T-helper 2 cell treated with Interferon-gamma antibody and Interleukin-4, amounts not matched to agents 5 μg/mL and 100 μg/mL, for 36 hours (primary cell): ENCODE measurements around the gene RNF149.

Experiments used
- DNase-seq: peaks from one replicate; pipeline ENCODE4 v3.0.0; 2021; ENCODE audit warnings: low spot score
- H3K27ac Mint-ChIP-seq: one replicate; pipeline ENCODE4 v1.8.0; 2021; ENCODE audit warnings: mild to moderate bottlenecking, mixed read lengths
- H3K27me3 Mint-ChIP-seq: one replicate; pipeline ENCODE4 v1.8.0; 2021; ENCODE audit warnings: low read depth, mixed read lengths
- H3K36me3 Mint-ChIP-seq: one replicate; pipeline ENCODE4 v1.8.0; 2021; ENCODE audit warnings: low read depth, mixed read lengths
- H3K4me1 Mint-ChIP-seq: one replicate; pipeline ENCODE4 v1.8.0; 2021; ENCODE audit warnings: low read depth, mixed read lengths
- H3K4me3 Mint-ChIP-seq: one replicate; pipeline ENCODE4 v1.8.0; 2022; ENCODE audit warnings: mild to moderate bottlenecking, moderate library complexity, mixed read lengths
- H3K9me3 Mint-ChIP-seq: one replicate; pipeline ENCODE4 v1.8.0; 2021; ENCODE audit warnings: mixed read lengths

Gene RNF149

DNA sequence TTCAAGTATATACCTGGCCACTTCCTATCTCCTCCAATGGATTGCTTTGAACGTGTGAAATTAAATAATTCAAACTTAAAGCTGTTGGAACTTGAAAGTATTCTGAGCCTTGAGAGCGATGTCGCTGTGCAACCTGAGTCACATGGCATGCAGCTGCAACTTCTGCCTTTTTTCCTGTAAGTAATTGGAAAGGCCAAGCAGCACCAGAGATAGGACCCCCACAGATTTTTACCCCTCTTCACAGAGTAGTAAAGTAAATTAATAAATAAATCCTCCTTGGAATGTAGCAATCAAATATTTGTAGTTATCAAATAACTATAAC is 3.2 kb upstream of the RNF149 start:
- no peak for DNase-seq
- peak overlapping the region; percentile 12 for H3K27ac Mint-ChIP-seq
- H3K9me3 Mint-ChIP-seq = no peaks in the 10 kb centered on the region
- H3K4me3 Mint-ChIP-seq = peak overlapping the region; percentile 59
- H3K4me1 Mint-ChIP-seq = peaks cover 35% of the 10 kb centered on the region
- peaks cover 10% of the 10 kb centered on the region for H3K36me3 Mint-ChIP-seq
- H3K27me3 Mint-ChIP-seq = peaks cover 11% of the 10 kb centered on the region

DNA sequence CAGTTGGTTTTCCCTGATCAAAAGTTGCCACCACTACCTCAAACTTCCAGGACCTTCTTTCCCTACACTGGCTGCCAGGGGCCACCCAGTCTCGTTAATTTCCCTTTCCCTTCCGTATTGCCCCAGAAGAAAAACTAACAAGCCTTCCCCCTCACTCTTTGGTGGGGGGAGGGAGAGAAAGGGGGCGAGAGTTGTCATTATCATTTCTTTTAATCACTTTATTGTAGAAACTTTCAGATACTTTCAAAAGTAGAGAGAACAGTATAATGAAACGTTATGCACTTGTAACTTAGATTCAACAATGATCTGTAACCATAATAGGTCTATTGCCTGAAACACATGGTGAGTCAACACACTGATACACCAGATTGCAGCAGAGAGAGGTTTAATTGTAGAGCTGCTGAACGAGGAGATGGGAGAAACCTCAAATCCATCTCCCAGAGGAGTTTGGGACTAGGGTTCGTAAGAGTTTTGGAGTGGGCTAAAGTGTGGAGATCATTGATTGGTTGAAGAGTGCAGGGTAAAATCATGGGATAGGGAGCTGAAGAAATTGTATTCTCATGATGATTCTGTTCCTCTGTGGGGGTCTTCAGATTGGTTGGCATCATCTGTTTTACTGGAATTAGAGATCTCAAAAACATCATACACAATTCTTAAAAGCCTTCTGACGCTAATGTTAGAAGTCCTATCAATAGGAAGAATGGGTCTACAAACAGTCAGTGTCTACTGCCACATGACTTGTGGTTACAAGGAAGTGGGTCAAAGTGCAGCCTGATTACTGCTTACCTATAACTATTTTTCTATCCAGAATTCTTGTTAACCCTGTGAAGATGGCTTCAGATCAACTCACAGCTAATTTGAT is 2.6 kb upstream of the RNF149 start:
- Mint-ChIP-seq H3K36me3 (peaks cover 14% of the 10 kb centered on the region), H3K9me3 (no peaks in the 10 kb centered on the region), H3K4me3 (peak overlapping the region; percentile 59), H3K27ac (peak overlapping the region; percentile 66), H3K27me3 (peaks cover 5% of the 10 kb centered on the region), H3K4me1 (peaks cover 38% of the 10 kb centered on the region)
- DNase-seq = no peak

DNA sequence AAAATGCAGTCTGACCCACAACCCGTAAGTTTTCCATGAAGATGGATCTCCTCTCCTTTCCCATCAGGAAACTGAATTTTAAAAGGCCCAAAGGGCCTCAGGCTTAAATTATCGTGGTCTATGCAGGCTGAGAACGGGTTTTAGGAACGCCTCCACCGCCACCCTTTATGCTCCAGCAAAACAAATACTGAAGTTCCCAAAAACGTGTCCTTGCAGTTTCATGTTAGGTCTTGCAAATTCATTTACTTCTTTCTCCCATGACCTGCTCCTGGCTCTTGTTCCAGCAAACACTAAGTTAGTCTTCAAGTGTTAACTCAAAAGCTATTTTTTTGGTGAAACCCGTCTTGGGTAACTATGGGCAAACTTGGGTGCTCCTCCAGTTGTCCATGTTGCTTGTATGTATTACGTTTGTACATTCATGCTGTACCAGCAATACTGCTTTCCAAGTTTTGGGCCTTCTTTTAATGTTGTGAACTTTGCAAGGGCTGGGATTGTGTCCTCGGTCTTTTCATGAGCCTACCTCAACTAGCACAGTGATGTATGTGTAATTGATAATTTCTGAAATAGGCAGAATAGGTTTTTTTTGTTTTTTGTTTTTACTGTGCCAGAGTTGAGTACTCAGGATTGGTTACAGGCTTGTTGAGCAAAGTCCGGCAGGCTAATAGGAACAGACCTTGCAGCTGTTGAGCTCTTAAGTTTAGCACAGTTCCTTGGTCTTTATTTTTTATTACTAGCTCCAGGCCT is 1.8 kb upstream of the RNF149 start:
- peaks cover 41% of the 10 kb centered on the region for H3K4me1 Mint-ChIP-seq
- H3K27ac Mint-ChIP-seq = peak overlapping the region; percentile 18

DNA sequence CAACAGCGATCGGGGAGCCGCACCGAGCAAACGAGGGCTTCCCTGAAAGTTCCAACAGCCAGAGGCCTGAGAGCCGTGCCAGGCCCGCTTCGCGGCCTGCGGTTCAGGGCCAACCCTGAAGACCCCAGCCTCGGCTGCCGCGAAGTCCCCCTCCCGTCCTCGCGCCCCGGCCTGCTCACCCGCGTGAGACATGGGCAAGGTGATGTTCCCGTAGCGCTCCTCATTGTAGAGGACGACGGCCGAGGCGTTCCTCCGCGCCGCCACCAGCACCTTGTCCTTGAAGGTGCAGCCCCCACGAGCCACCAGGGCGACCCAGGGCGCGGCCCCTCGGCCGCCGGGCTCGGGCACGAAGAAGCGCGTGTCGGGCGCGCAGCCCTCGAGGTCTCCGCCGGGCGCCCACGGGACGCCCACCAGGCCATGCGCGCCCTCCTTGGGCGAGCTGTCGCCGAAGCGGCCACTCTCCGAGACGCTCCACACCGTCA is 510 bp downstream of the RNF149 start:
- peak overlapping the region; percentile 99 for H3K27ac Mint-ChIP-seq
- DNase-seq = peak; percentile 29

More for the DNA sequence above, 1.8 kb upstream of the RNF149 start:
- no peaks in the 10 kb centered on the region for H3K27me3 Mint-ChIP-seq
- H3K4me3 Mint-ChIP-seq = peak overlapping the region; percentile 44
- H3K36me3 Mint-ChIP-seq = peaks cover 22% of the 10 kb centered on the region
- no peaks in the 10 kb centered on the region for H3K9me3 Mint-ChIP-seq
- DNase-seq = no peak

DNA sequence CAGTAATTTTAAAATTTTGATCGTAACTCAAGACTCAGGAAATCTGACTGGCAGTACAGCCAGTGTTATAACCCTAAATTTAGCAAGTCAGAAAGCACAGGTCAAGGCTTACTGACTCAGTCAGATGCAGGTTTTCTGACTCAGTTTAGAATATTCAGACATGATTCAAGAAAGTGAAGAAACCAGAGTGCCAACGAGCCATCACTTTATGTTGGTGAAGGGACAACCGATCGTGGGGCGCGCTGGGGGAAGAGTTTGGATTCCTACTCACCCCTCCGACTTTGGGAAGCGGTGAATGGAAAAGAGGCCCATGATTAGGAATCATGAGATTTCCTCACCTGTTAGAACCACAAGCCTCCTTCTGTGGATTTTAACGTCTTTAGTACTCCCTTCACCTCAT is 998 bp downstream of the RNF149 start:
- peak overlapping the region; percentile 100 for H3K4me3 Mint-ChIP-seq
- no peaks in the 10 kb centered on the region for H3K27me3 Mint-ChIP-seq
- H3K9me3 Mint-ChIP-seq = no peaks in the 10 kb centered on the region
- H3K36me3 Mint-ChIP-seq = peaks cover 42% of the 10 kb centered on the region
- H3K27ac Mint-ChIP-seq = peak overlapping the region; percentile 99
- DNase-seq = peak; percentile 26
- peaks cover 60% of the 10 kb centered on the region for H3K4me1 Mint-ChIP-seq

More for the DNA sequence above, 510 bp downstream of the RNF149 start:
- peak overlapping the region; percentile 100 for H3K4me3 Mint-ChIP-seq
- H3K9me3 Mint-ChIP-seq = no peaks in the 10 kb centered on the region
- H3K27me3 Mint-ChIP-seq = no peaks in the 10 kb centered on the region
- peaks cover 37% of the 10 kb centered on the region for H3K36me3 Mint-ChIP-seq
- H3K4me1 Mint-ChIP-seq = peaks cover 55% of the 10 kb centered on the region

DNA sequence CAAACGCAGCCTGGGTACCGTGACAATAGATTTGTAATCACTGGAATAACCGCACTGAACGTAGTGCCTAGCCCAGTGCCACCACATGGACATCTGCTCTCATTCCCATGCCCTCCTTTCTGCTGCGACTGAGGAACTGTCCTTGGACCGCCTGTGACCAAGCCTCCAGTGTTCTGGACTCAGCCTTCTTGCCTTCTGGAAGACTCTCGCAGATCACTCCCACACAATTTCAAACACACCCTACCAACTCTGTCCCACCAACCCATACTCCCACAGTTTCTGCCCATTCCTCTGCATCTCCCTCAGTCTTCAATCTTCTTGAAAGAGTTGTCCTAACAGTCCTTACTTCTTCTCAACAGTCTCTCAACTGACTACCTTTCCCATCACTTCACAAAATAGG is 2.1 kb downstream of the RNF149 start:
- peak; percentile 43 for DNase-seq
- Mint-ChIP-seq H3K27me3 (no peaks in the 10 kb centered on the region), H3K9me3 (no peaks in the 10 kb centered on the region), H3K4me1 (peaks cover 57% of the 10 kb centered on the region), H3K27ac (peak overlapping the region; percentile 99), H3K4me3 (peak overlapping the region; percentile 100), H3K36me3 (peaks cover 51% of the 10 kb centered on the region)

DNA sequence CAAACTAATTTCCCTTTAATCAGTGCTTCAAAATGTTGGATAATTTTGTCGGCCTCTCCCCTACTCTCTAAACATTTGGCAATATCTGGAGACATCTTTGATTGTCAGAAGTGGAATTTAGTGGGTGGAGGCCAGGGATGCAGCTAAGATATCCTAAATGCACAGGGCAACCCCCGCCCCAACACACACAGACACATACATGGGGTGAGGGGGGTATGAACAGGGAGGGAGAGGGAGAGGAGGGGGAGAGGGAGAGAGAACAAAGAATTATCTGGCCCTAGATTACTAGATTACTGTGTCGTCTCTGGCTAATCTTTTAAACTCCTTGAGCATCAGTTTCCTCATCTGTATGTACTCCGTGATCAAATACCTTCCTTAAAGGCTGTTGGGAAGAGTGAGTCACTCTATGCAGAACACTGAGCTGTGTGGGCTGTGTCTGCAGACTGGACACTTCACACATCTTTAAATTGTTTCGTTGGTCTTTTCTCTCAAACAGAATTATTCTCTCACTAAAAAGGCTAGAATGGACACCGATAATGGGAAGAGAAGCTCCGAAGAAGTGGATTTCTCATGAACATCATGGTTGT is 2.9 kb downstream of the RNF149 start:
- no peaks in the 10 kb centered on the region for H3K9me3 Mint-ChIP-seq
- H3K36me3 Mint-ChIP-seq = peaks cover 55% of the 10 kb centered on the region
- H3K4me3 Mint-ChIP-seq = peak overlapping the region; percentile 100
- DNase-seq = no peak
- H3K27ac Mint-ChIP-seq = peak overlapping the region; percentile 34
- peaks cover 56% of the 10 kb centered on the region for H3K4me1 Mint-ChIP-seq
- no peaks in the 10 kb centered on the region for H3K27me3 Mint-ChIP-seq

DNA sequence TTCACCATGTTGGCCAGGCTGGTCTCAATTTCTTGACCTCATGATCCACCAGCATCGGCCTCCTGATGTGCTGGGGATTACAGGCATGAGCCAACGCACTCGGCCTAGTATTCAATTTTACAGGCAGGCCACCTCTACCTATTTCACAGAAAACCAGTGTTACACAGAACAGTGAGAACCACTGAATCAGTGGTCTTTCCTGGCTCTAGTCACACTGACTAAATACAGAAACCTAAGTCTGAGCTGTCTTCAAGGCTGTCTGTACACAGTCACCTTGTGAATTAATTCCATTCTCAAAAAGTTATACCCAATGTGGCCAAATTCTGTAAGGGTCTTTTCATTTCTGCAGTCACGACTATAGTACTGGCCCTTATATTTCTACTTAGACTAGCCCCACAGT is 3.5 kb downstream of the RNF149 start:
- Mint-ChIP-seq H3K36me3 (peaks cover 56% of the 10 kb centered on the region), H3K27ac (no peak overlapping the region), H3K4me3 (peak overlapping the region; percentile 100), H3K4me1 (peaks cover 53% of the 10 kb centered on the region), H3K27me3 (no peaks in the 10 kb centered on the region), H3K9me3 (no peaks in the 10 kb centered on the region)
- no peak for DNase-seq

DNA sequence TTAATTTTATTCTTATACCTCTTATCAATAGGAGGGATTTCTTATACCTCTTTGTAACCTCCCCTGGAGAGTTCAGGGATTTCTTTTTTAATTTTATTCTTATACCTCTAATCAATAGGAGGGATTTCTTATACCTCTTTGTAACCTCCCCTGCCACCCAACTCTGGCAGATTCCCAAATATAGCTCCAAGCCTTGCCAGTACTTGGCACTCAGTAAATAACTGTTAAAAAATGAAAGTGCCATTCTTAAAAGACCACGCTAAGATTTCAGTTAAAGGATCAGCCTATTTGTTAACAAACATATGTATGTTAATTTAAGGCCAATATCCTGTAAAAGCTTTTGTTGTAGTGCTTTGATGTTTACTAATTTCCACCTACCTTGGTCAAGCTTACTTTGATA is 4.8 kb downstream of the RNF149 start:
- no peak overlapping the region for H3K27ac Mint-ChIP-seq
- no peaks in the 10 kb centered on the region for H3K9me3 Mint-ChIP-seq
- H3K4me3 Mint-ChIP-seq = no peak overlapping the region
- peaks cover 55% of the 10 kb centered on the region for H3K4me1 Mint-ChIP-seq
- H3K36me3 Mint-ChIP-seq = peaks cover 62% of the 10 kb centered on the region
- DNase-seq = no peak
- H3K27me3 Mint-ChIP-seq = no peaks in the 10 kb centered on the region

DNA sequence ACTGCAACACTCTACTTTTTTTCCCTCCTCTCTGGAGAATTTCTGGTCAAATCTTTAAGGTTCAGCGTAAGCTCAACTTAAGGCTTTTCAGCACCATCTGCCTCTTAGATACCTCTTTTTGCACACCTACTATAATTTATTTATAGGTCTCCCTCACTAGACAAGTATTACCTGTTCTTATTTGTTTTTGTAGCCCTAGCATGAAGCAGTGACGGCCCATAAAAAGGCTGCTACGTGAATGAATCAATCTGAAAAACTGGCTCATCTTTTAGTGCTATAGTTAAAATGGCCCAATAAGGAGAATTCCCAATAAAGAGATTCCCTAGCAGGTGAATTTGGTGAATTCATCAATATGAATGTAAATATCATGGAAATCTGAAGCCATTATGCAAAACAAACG is 6.5 kb downstream of the RNF149 start:
- Mint-ChIP-seq H3K36me3 (peaks cover 64% of the 10 kb centered on the region), H3K9me3 (no peaks in the 10 kb centered on the region), H3K27ac (no peak overlapping the region), H3K4me1 (peaks cover 63% of the 10 kb centered on the region), H3K27me3 (no peaks in the 10 kb centered on the region), H3K4me3 (no peak overlapping the region)
- no peak for DNase-seq

DNA sequence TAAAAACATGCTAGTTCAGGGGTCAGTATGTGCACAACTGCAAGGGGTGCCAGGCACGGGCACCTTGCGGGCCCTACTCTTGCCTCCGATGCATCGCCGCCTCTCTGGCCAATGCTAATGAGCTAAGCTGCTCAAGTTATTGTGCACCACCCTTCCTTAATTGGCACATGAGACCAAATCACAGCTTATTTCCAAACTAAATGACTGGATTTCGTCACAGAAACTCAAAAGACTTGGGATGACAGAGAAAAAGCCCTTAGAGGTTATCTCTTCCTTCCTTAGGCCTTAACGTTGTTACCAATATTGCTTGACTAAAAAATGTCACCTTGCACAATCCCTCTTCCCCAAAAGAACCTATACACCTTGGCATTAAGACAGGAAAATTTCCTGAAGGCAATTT is 7.7 kb downstream of the RNF149 start:
- no peak overlapping the region for H3K4me3 Mint-ChIP-seq
- no peak overlapping the region for H3K27ac Mint-ChIP-seq
- no peaks in the 10 kb centered on the region for H3K27me3 Mint-ChIP-seq
- DNase-seq = no peak
- peaks cover 58% of the 10 kb centered on the region for H3K36me3 Mint-ChIP-seq
- peaks cover 58% of the 10 kb centered on the region for H3K4me1 Mint-ChIP-seq
- no peaks in the 10 kb centered on the region for H3K9me3 Mint-ChIP-seq

DNA sequence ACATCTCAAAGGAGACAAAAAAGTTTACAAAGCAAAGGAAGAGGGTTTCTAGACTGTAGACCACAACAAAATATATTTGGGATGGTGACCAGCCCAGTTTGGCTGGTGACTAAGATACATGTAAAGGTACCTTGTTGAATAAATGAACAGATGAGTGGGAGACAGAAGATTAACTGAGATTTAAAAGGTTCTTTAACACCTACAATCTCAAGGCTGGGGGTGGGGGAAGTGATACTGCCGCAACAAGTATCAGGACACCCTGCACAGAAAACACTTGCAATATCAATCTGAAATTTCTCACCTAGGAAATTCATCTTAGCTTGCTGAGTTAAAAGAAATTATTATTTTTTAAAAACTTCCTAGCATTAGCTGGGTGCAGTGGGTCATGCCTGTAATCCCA is 8.3 kb downstream of the RNF149 start:
- H3K27ac Mint-ChIP-seq = peak overlapping the region; percentile 8
- H3K27me3 Mint-ChIP-seq = no peaks in the 10 kb centered on the region
- peak overlapping the region; percentile 4 for H3K4me3 Mint-ChIP-seq
- H3K9me3 Mint-ChIP-seq = no peaks in the 10 kb centered on the region
- H3K36me3 Mint-ChIP-seq = peaks cover 51% of the 10 kb centered on the region
- no peak for DNase-seq
- H3K4me1 Mint-ChIP-seq = peaks cover 51% of the 10 kb centered on the region

DNA sequence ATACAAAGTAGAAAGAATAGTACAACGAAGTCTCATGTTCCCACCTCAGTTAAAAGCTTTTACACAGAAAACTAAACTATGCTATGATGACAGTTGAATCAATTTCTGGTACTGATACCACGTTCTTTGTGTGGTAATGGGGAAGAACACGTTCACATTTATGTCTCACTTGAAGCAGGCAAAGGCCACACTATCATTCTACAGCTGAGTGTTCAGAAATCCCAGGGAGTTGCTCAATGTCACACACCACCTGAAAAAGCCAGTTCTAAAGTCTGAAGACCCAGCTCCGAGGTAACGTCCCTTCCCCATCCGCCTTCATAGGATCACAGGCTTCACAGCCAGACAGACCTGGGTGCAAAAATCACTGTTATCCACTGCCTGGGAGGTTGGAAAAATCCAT is 8.9 kb downstream of the RNF149 start:
- no peak for DNase-seq
- Mint-ChIP-seq H3K27ac (no peak overlapping the region), H3K9me3 (no peaks in the 10 kb centered on the region), H3K4me3 (no peak overlapping the region), H3K36me3 (peaks cover 50% of the 10 kb centered on the region), H3K27me3 (no peaks in the 10 kb centered on the region), H3K4me1 (peaks cover 50% of the 10 kb centered on the region)

DNA sequence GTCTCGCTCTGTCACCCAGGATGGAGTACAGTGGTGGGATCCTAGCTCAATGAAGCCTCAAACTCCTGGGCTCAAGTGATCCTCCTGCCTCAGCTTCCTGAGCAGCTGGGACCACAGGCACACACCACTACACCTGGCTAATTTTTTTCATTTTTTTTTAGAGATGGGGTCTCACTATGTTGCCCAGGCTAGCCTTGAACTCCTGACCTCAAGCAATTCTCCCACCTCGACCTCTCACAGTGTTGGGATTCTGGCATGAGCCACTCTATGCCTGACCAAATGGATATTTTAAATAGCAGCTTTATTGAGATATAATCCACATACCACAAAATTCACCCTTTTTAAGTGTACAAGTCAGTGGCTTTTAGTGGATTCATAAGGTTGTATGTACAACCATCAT is 11.1 kb downstream of the RNF149 start:
- H3K4me1 Mint-ChIP-seq = peaks cover 32% of the 10 kb centered on the region
- H3K4me3 Mint-ChIP-seq = no peak overlapping the region
- no peaks in the 10 kb centered on the region for H3K9me3 Mint-ChIP-seq
- peaks cover 45% of the 10 kb centered on the region for H3K36me3 Mint-ChIP-seq
- H3K27me3 Mint-ChIP-seq = no peaks in the 10 kb centered on the region
- DNase-seq = no peak
- no peak overlapping the region for H3K27ac Mint-ChIP-seq
